ENCODE data around the gene CLIC3. TPM values are rescaled to one million over a fixed set of nuclear protein-coding genes. Genes with fewer than 3 reads are reported as not detected.

Gene CLIC3
- total RNA-seq, 4 donors from 2014 or later = 2.5 to 3.8 TPM; not detected in 2

DNA sequence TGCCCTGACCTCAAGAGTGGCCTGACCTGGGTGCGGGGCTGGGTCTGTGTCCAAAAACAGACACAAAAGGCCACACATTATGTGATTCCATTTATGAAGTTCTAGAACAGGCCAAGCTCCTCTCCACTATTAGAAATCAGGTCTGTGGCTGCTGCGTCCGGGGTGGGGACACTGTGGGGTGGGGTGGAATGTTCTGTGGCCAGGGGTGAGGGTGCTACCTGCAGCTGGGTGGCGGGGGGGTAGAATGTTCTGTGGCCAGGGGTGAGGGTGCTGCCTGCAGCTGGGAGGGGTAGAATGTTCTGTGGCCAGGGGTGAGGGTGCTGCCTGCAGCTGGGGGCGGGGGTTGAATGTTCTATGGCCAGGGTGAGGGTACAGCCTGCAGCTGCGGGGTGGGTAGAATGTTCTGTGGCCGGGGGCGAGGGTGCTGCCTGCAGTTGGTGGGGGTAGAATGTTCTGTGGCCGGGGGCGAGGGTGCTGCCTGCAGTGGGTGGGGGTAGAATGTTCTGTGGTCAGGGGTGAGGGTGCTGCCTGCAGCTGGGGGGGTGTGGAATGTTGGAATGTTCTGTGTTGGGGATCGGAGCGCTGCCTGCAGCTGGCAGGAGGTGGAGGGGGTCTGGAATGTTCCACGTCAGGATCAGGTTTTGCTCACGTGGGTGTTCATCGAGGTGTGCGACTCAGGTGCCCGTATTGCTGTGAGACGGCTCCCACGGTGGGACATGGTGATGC is 36.0 kb downstream of the CLIC3 start:
- 36 to 80% methylated on average over 7 to 13 of the region's 19 CpGs for WGBS, 2 donors (ENCODE audit: low coverage in 1 of 2)
- Histone ChIP-seq H3K4me3 (no peak overlapping the region), H3K27ac (no peak overlapping the region), H3K4me1 (peaks cover 0 to 10% (median 8%) of the 10 kb centered on the region in 4 donors), H3K9me3 (no peaks in the 10 kb centered on the region), H3K36me3 (no peaks in the 10 kb centered on the region), H3K27me3 (no peaks in the 10 kb centered on the region)
- in situ Hi-C loops (cut with MboI; ENCODE audit: low pct_ligation_motif_present in 1 of 4, low pct_unique_long_range_greater_than_20kb in 1 of 4, low sequenced_read_pairs in 3 of 4) = no loop called here
- no peak for DNase-seq
- TF ChIP-seq POLR2AphosphoS5 (IDR thresholded peaks at IDR 0.05) = no peak
- TF ChIP-seq EP300 (IDR thresholded peaks at IDR 0.05; ENCODE audit: low read depth) = no peak
- TF ChIP-seq, protein P1, sequence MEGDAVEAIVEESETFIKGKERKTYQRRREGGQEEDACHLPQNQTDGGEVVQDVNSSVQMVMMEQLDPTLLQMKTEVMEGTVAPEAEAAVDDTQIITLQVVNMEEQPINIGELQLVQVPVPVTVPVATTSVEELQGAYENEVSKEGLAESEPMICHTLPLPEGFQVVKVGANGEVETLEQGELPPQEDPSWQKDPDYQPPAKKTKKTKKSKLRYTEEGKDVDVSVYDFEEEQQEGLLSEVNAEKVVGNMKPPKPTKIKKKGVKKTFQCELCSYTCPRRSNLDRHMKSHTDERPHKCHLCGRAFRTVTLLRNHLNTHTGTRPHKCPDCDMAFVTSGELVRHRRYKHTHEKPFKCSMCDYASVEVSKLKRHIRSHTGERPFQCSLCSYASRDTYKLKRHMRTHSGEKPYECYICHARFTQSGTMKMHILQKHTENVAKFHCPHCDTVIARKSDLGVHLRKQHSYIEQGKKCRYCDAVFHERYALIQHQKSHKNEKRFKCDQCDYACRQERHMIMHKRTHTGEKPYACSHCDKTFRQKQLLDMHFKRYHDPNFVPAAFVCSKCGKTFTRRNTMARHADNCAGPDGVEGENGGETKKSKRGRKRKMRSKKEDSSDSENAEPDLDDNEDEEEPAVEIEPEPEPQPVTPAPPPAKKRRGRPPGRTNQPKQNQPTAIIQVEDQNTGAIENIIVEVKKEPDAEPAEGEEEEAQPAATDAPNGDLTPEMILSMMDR (IDR thresholded peaks at IDR 0.05) = no peak
- no peak for TF ChIP-seq POLR2A (IDR thresholded peaks at IDR 0.05)
- intact Hi-C loops (cut with DNase I; ENCODE audit: low total_unique reads) = no loop called here

DNA sequence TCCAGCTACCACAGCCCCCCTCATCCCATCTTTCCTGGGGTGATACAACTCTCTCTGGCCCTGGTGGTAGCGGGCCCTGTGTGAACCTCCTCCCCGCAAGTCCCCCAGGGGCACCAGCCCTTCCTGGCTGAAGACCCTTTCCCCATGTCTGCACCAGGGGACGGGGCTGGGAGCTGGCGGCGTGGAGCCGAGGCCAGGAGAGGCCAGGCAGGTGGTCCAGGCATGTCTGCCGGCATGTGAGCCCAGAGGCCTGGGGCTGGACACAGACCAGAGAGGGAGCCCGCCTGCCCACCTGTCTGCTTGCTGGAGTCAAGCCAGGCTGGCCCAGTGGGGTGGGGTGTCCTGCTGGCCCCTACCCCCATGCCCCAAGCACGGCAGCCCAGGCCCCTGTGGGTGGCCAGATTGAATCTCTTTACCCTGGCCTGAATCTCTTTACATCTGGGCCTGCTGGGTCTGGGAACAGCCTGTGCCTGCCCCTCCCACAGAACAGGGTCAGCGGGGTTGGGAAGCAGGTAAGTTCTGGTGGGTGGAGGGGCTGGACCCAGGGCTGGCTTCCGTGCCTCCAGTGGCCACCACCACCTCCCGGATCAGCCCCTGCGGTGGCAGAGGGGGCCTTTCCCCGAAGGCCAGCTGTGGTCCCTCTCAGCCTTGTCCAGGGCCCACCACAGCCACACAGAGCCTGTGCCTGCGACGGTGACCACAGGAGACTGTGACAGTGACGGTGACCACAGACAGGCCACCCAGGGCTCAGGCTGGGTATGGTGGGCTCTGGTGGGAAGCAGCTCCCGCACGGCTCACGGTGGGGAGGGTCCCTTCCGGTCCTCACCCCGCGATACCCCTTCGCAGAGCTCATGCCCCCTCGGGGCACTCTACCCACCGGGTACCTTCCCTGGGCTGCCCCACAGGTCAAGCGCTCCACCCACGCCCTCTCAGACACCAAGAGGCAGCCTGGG is 37.2 kb downstream of the CLIC3 start:
- in situ Hi-C loops (cut with MboI; ENCODE audit: low pct_ligation_motif_present in 1 of 4, low pct_unique_long_range_greater_than_20kb in 1 of 4, low sequenced_read_pairs in 3 of 4) = no loop called here
- Histone ChIP-seq H3K27me3 (no peaks in the 10 kb centered on the region), H3K4me1 (peaks cover 0 to 3% (median 3%) of the 10 kb centered on the region in 4 donors), H3K9me3 (no peaks in the 10 kb centered on the region), H3K27ac (no peak overlapping the region), H3K36me3 (no peaks in the 10 kb centered on the region), H3K4me3 (no peak overlapping the region)
- intact Hi-C loops (cut with DNase I; ENCODE audit: low total_unique reads) = no loop called here
- TF ChIP-seq EP300 (IDR thresholded peaks at IDR 0.05; ENCODE audit: low read depth) (no peak), POLR2AphosphoS5 (IDR thresholded peaks at IDR 0.05) (no peak), POLR2A (IDR thresholded peaks at IDR 0.05) (no peak)
- TF ChIP-seq, protein P1 (IDR thresholded peaks at IDR 0.05) = no peak
- DNase-seq = no peak
- 85 to 100% methylated on average over 3 to 17 of the region's 28 CpGs for WGBS, 2 donors (ENCODE audit: low coverage in 1 of 2)

GRCh38 chr9:136958473-136958872 is 37.9 kb downstream of the CLIC3 start:
- Histone ChIP-seq H3K36me3 (no peaks in the 10 kb centered on the region), H3K4me3 (no peak overlapping the region), H3K4me1 (no peaks in the 10 kb centered on the region), H3K27me3 (no peaks in the 10 kb centered on the region), H3K9me3 (no peaks in the 10 kb centered on the region), H3K27ac (no peak overlapping the region)
- WGBS, 2 donors (ENCODE audit: low coverage in 1 of 2) = 86% methylated on average over 7 of the region's 7 CpGs; no CpG with 5 or more reads in 1 of the 2 donors
- in situ Hi-C loops (cut with MboI; ENCODE audit: low pct_ligation_motif_present in 1 of 4, low pct_unique_long_range_greater_than_20kb in 1 of 4, low sequenced_read_pairs in 3 of 4) = no loop called here
- TF ChIP-seq POLR2AphosphoS5 (IDR thresholded peaks at IDR 0.05) (no peak), POLR2A (IDR thresholded peaks at IDR 0.05) (no peak), EP300 (IDR thresholded peaks at IDR 0.05; ENCODE audit: low read depth) (no peak)
- TF ChIP-seq, protein P1 (IDR thresholded peaks at IDR 0.05) = no peak
- intact Hi-C loops (cut with DNase I; ENCODE audit: low total_unique reads) = no loop called here
- DNase-seq = no peak

DNA sequence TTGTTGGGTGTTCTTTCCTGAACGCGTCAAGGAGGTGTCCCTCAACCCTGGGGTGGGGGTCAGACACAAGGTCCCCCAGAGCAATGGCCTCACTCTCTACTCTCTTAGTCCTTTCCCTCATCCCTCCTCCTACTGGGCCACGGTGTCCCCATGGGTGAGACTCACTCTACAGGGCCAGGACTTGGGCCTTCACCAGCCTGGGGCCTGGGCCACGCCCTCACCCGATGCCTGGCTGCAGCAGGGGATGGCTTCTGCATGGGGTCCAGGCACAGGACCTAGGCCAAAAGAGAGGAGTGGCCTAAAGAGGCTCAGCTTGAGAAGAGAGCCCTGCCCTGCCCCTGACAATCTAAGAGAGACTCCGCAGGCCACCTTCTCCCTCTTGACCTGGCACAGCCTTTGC is 38.5 kb downstream of the CLIC3 start:
- in situ Hi-C loops (cut with MboI; ENCODE audit: low pct_ligation_motif_present in 1 of 4, low pct_unique_long_range_greater_than_20kb in 1 of 4, low sequenced_read_pairs in 3 of 4) = no loop called here
- no peak overlapping the region for H3K27ac ChIP-seq
- no peaks in the 10 kb centered on the region for H3K27me3 ChIP-seq
- TF ChIP-seq EP300 (IDR thresholded peaks at IDR 0.05; ENCODE audit: low read depth) = no peak
- TF ChIP-seq, protein P1 (IDR thresholded peaks at IDR 0.05) = no peak
- no peak for TF ChIP-seq POLR2AphosphoS5 (IDR thresholded peaks at IDR 0.05)
- TF ChIP-seq POLR2A (IDR thresholded peaks at IDR 0.05) = no peak
- H3K4me1 ChIP-seq = no peaks in the 10 kb centered on the region
- no peak overlapping the region for H3K4me3 ChIP-seq
- no peaks in the 10 kb centered on the region for H3K36me3 ChIP-seq
- intact Hi-C loops (cut with DNase I; ENCODE audit: low total_unique reads) = no loop called here
- 91% methylated on average over 6 of the region's 6 CpGs; no CpG with 5 or more reads in 1 of the 2 donors for WGBS, 2 donors (ENCODE audit: low coverage in 1 of 2)
- DNase-seq = no peak
- no peaks in the 10 kb centered on the region for H3K9me3 ChIP-seq
